ENCODE measurements around the gene CDS2.

Gene CDS2

DNA sequence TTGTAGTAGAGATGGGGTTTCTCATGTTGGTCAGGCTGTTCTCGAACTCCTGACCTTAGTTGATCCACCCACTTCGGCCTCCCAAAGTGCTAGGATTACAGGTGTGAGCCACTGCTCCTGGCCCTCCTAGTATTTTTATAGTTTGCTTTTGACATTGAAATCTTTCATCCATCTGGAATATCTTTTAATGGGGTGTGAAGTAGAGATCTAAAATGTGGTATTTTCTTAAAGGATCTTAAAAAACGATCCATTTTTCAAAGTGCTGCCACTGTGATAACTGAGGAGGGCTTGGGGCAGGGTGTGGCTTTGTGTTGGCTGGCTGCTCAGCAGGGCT lies 23.1 kb downstream of the CDS2 start:
- intact Hi-C loops (cut with DNase I): no loop called here
- no peak for DNase-seq

DNA sequence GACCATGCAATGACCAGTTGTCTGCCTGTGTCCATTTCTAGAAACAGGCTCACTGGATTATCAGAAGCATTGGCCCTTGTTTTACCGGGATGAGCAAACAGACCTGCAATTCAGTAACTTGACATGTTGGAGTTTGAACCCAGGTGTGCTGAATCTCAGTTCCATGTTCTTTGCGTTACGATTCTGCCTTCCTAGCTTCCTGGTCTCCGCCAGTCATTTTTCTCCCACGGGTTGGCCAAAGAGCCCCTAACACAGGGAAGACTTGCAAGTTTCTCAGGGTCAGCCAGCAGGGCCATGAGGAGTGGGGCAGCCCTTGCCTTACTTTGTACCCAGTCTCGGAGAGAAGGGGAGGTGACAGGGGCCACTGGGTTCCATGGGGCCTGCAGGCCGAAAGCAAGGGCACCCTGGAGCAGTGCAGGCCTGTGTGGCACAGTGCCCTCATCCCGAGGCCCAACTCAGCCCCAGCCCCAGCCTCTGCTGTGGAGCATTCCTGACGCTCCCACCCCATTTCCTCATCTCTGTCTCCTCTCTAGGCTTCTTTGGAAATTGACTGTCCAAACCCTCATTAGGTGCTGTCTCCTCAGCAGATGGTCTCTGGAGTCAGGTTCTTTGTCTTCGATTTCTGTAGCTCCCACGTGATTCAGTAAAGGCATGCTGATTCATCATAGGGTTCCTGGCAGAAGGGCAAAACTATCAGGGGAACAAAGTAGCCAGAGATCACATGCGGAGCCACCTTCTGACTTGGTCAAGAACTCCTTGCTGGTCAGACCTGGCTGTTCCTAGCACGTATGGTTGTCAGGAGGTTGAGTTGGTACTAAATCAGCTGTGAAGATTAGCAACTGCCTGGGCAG lies 23.6 kb downstream of the CDS2 start:
- no peak for DNase-seq
- intact Hi-C loops (cut with DNase I): no loop called here

DNA sequence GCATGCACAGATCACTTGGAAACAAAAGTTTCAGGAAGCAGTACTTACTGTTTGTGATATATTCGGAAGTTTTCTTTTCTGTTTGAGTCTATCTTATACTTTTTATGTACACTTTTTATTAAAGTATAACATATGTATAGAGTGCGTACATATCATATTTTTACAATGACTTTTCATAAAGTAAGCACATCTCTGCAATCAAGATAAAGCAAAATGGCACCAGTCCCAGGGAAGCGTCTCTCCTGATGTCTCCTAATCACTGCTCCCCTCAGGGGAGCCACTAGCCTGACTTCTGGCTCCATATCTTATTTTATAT lies 26.3 kb downstream of the CDS2 start:
- DNase-seq: no peak
- intact Hi-C loops (cut with DNase I): no loop called here

DNA sequence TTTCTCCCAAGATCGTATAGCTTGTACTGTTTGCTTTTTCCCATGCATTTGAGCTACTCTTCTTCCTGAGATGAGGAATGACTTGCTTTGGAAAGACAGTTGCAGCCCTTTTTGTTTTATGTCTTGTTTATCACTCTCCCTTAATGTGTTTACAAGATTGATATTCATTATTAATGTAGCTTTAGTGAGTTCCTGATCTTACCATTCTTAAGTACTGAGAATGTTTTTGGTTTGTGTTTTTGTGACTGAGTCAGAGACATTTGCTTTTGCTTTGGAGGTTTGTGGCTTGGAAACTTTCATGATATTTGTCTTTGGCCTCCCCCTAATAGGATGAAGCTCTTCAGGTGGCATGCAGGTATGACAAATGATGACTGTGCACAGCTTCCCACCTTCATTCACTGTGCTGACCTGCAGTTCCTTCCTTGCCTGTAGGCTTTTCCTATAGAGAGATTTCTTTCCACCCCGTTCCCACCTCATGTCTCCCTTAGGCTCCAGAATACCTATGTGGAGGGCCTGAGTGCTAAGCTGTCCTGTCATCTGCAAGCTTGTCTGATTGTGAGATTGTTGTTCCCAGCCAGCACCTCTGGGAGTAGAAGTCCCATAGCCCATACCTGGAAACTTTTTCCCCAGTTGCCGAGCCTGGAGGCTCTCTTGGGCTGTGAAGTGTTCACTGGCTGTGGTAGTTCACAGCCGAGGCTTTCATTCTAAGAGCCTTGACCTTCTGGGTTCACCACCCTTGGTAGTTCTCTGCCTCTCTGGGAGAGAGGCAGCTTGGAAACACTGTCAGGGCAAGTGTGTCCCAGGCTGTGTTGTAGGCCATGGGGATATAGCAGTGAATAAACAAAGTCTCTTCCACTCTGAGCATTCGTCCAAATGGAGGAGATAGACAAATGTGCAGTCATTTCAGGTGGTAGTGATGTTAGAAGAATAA lies 27.1 kb downstream of the CDS2 start:
- intact Hi-C loops (cut with DNase I): no loop called here
- DNase-seq: no peak

DNA sequence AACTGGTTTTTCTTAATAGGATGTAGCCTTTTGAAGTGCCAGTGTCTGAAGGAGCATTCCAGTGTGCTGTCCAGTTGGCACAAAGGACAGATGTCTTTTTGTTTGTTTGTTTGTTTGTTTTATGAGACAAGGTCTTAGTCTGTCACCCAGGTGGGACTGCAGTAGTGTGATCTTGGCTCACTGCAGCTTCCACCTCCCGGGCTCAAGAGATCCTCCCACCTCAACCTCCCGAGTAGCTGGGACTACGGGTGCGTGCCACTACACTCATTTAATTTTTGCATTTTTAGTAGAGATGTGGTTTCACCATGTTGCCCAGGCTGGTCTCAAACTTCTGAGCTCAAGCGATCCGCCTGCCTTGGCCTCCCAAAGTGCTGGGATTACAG lies 27.7 kb downstream of the CDS2 start:
- no peak for DNase-seq
- intact Hi-C loops (cut with DNase I): no loop called here

DNA sequence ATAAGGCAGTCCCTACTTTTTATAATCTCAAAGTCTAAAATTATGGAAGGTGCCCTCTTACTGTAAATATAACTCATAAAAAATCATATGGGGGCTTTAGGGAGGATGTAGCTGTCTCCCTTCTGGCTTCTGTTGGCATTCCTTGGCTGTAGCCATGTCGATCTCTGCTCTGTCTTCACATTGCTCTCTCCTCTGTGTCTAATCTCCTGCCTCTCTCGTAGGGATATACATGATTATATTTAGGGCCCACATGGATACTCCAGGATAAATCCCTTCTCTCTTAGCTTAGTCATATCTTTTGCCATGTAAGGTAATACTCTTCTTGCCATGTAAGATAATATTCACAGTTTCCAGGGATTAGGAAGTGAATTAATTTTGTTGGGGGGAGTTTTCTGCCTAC lies 28.6 kb downstream of the CDS2 start:
- intact Hi-C loops (cut with DNase I): no loop called here

DNA sequence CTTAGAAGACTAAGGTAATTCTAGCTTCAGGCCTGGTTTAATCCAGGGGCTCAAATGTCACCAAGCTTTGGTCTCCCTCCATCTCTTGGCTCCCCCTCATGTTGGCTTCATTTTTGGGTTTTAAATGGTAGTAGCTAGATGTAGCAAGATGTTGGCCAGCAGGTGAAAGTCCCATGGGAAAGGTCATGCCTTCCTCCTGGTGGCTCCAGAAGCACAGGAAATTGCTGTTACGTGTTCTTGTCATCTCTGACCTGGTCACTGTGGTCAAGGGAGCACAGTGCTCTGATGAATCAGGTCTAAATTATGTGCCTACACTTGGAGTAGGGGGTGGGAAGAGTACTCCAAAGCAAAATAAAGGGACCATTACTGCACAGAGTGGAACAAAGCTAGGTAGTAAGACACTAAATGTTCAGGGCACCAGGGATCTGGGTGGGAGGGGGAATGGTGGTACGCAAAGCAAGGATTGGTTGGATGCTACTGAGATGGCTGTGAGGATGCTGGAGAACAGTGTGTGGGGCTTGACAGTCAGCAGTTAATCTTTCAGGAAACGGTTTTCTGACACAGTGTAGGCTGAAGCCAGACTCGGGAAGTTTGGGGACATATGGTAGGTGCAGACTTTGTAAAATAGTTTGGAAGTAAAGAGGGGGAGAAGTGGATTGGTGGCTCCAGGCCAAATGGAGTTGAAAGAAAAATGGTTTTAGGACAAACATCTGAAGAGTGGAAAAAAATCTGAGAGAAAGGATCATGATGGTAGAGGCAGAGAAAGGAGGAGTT lies 30.1 kb downstream of the CDS2 start:
- no peak for DNase-seq
- intact Hi-C loops (cut with DNase I): no loop called here

More for the DNA sequence above, 28.6 kb downstream of the CDS2 start:
- DNase-seq: no peak

DNA sequence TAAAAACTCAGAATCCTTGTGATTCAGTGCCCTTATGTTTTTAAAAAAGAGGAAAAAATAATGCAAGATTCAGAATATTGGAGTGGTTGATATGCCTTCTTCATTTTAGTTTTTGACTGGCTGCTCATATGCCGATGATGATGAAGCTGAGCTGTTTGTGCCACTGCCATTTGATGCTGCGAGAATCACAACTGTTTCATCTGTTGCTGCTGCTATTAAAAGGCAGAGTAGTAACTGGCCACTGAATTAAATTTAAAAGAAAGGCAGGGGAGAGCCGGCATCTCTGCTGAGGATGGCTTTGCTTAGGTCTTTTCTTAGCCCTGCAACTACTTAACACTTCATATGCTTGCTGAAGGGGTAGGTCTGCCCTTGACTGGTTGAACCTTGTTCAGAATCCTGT lies 33.1 kb downstream of the CDS2 start:
- DNase-seq: no peak
- intact Hi-C loops (cut with DNase I): no loop called here

DNA sequence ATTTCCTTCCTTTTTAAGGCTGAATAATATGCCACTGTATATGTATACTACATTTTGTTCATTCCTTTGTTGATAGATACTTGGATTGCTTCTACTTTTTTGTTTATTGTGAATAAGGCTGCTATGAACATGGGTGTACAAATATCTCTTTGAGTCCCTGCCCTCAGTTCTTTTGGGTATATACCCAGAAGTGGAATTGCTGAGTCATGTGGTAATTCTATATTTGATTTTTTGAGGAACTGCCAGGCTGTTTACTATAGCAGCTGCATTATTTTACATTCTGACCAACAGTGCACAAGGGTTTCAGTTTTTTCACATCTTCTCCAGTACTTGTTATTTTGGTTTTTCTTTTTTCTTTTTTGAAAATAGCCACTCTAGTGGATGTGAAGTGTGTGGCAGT lies 34.1 kb downstream of the CDS2 start:
- DNase-seq: no peak
- intact Hi-C loops (cut with DNase I): no loop called here

DNA sequence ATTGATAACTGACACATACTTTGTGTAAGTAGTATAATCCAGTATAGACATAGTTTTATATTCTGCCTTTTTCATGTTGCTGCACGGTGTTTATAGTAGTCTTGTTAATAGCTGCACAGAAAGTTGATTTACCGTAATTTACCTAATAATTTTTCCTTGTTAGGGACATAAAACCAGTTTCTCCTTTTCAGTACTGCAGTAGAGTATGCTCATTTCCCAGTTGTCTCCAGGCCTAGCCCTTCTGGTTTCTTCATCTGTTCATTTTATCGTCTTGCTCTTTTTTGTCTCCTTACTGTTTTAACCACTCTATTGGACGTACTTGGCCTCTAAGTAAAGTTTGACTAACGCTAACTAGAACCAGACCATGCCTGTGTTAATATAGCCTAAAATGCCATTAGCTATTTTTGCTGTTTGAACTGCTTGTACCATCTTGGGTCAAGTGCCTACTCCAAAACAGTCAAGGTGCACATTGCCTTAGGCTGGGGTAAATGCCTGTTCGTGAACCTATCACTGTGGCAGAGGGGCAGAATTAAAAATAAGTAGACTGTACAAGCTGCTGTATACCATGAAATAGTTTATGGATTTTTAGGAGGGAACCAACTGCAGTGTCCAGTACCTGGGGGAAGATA lies 34.8 kb downstream of the CDS2 start:
- no peak for DNase-seq
- intact Hi-C loops (cut with DNase I): no loop called here

DNA sequence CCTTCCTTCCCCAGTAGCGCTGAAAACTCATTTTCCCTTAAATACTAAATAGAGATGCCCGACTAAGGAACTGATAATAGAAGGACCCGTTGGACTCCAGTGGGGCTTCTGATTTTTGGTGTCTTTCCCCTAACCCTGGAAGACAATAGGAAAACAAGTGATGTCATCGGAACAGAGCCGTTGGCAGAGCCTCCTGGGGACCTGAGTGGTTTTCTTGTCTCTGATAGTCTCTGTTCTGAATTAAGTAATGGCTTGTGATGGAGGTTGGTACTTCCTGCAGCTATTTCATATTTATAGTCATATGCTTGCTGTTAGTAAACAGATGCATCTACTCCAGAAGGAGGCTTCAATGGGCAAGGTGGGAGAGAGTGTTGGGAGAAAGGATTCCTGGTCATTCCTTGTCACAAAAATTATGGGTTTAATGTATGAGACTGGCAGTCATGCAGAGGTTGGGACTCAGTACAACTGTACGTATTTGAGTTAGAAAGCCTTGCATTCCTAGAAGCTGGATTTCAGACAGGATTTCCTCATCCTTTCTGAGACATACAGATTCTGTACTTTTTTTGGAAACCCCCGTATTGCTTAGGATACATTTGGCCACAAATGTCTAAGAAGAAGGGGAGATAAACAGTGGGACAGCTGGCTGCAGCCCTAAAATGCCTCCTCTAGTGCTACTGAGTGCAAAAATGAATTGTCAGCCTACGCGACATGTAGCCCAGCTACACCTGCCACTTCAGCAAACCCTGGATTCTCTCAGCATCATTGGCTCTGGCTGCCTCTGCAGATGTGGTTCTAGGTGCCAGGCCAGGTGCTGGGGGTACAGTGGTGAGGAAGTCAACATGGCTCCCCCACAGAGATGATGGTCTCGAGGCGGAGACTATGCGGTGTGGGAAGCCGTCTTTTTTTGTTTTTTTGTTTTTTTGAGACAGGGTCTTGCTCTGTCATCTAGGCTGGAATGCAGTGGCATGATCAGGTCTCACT lies 38.1 kb downstream of the CDS2 start:
- DNase-seq: peak in 1 of 10 donors; percentile 33
- intact Hi-C loops (cut with DNase I): no loop called here

DNA sequence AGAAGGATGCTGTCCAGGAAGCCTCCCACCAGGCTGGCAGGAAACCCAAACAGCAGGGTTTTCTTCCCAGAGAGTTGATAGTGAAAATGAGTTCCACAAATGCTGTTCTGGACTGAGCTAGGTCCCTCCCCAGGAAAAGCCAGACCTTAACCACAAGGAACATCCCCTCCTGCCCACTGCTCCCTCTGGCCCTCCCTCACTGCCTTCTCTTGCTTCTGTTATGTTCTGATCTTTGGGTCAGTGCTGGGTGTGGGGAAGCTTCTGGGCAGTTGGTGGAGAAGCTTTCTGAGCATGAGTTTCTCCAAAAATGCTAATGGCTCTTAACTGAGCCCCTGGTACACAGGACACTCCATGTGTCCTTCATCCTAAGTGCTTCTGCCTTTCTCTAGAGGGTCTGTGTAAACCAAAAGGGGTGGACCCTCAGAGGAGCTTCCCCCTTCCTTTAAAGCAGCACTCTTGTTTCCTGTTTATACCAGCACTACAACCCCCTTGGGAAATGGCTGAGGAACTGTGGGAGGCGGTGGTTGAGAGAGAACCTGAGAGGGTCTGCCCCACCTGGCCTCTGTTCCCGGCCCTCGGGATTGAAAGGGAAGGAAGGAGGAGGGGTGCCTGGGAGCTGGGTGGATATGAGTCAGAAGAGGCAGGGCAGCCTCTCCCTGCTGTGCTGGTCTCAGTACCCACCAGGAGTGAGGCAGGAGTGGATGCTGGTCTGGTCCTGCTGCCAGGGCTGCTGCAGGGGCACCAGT lies 42.0 kb downstream of the CDS2 start:
- intact Hi-C loops (cut with DNase I): no loop called here
- no peak for DNase-seq

DNA sequence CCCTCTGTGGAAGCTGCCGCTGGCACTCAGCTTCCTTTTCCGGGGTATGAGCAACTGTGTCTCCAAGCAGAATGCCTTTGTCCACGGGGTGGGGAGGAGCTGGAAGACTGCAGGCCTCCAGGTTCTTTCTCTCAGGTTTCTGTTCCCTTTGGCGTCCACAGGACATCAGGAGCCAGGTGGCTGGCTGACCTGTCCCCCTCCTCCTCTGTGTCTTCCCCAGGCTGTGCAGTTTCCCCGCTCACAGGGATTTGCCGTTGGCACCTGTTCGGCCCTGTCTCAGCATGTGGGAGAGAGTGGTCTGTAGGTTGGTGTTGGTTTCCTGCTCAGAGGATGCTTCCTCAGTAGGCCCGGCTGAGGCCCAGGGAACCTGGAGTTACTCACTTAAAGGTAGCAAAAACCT lies 43.5 kb downstream of the CDS2 start:
- no peak for DNase-seq
- intact Hi-C loops (cut with DNase I): no loop called here

DNA sequence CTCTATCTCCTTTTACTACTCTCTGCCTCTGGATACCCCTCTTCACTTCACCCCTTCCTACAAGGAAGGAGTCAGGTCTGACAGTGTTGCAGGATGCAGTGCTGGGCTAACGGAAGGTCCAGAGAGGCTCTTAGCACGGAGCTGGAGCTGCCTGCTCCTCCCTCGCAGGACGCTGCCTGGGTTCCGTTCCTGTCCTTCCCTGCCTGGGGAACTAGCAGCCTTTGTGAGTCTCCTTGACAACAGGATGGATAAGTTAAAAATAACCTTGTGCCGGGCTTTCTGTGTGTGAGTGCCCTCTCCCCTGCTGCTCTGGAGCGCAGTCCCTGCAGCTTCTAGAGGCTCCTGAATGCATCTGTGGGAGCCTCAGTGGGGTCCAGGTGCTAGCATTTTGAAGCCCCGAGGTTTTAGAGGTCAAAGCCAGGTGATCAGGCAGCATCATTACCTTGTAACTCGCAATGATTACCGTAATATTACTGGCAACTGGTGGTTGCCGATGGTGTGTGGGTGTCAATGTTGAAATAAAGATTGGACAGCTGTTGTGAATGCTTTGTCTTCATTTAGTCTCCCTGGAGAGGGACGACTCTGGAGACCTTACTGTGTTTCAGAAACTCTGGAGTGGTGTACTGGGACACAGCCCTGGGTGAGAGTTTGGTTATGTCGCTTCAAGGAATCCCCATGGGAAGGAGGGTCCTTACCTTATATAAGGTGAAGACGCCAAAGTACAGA lies 44.4 kb downstream of the CDS2 start:
- intact Hi-C loops (cut with DNase I): no loop called here
- peak in 7 of 10 donors; percentile 43 to 92 (median 59) for DNase-seq

DNA sequence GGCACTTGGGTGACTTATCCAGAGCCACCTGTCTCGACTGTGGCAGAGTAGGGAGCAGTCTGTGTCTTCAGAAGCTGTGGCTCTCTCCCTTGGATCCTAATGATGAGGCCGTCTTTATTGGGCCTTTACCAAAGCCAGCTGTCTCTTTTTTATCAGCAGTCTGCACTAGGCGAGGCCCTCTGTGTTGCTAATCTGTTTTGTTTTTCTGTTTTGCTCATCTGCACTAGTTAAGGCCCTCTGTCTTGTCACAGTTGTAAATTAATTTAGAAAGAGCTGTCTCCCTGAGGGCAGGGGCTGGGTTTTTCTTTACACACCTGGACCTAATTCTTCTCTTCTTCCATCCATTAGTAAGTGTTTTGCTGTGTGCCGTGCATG lies 45.0 kb downstream of the CDS2 start:
- DNase-seq: no peak
- intact Hi-C loops (cut with DNase I): no loop called here

DNA sequence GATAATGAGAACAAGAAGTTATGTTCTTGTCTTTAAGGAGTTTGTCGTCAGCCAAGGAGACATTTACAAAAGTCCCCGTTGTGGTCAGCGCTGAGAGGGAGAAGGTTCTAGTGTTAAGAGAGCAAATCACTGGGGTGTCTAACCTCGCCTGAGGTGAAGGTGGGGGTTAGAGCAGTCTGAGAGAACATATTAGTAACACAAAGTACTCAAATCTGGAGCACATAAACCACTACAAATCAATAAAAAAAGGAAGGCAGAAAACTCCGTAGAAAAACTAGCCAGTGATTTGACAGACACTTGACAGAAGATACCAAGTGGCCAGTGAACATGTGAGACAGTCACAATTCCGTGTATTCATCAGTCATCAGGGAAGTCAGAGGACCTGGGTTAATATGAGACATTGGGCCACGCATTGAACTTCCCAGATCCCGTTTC lies 45.4 kb downstream of the CDS2 start:
- intact Hi-C loops (cut with DNase I): no loop called here
- DNase-seq: no peak

DNA sequence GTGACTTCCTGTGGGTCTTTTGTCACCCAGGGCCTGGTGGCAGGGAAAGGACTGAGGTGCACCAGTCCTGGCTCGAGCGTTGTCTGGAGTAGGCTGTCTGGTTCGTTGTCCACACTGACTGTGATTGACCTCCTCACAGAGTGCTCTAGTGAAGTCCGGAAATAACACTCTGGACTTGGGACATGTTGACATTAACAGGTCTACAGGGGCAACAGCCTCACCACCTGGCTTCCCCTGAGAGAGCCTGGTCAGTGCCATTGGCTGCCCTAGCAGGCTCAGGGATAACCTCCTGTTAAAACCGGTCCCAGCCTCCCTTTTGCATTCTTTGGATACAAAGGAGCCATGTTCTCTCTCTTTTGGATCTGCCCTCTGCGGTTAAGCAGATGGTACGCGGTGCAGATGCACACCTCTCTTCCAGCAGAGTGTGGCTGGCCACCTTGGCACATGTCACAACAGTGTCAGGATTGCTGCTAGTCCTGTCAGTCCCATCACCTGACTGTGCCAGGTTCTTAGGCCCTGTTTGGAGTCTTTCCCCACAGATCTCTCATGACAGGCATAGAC lies 46.2 kb downstream of the CDS2 start:
- intact Hi-C loops (cut with DNase I): no loop called here
- no peak for DNase-seq

DNA sequence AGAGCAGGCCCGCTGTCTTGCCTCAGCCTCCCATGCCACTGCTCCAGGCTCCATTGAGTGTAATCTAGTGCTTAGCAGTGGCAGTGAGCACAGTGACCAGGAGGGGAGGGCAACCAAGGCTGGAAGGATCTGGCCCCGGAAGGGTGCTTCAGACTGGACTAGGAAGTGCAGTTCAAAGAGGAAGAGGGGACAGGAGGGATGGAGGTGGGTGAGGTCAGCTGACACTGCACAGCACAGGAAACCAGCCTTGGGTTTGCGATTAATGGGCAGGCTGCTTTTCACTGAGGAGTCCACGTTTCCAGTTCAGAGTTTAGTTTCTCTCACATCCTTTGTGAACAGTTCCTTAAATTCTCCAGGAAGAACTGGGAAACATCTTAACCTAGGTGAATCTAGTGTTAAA lies 46.9 kb downstream of the CDS2 start:
- intact Hi-C loops (cut with DNase I): no loop called here
- no peak for DNase-seq
